ENCODE measurements around the gene TRIP11.

DNA sequence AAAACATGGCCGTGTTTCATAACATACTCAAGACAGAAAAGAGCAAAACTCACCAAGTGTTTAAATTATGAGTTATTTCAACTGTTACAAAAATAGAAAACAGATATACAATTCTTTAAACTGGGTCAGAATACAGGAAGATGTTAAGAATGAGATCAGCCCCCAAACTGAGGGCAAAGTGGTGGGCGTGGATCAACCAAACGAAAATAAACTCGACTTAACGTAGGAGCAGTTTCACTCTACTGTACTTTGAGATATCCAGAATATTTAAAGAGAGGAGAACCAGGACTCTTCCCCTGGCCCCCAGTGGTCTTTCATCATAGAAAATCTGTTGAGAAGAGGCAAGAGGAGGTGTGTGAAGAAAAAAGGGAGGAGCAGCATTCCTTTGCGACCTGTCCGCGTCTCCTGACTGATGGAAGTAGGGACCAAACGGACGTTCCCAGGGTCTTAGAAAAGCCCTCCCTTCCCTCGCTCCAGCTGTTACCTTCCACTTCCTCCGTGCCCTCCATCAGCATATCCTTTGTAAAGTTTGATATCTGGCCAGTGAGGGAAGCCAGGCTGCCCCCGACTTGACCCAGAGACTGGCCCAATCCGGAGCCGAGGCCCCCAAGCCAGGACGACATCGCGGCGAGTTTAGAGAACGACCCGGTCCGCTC, 668 bp downstream of the TRIP11 start:
- TF ChIP-seq YY1 (IDR thresholded peaks at IDR 0.05; ENCODE audit: insufficient read depth, insufficient read length): no peak
- TF ChIP-seq ZNF274 (IDR thresholded peaks at IDR 0.05; ENCODE audit: low read depth, low read length): no peak
- no peak for TF ChIP-seq SUZ12 (IDR thresholded peaks at IDR 0.05; ENCODE audit: extremely low read depth, insufficient read depth, insufficient read length)
